Right lobe of liver (tissue), 6 donors: ENCODE data around the gene IGSF22. TPM values are rescaled to one million over a fixed set of nuclear protein-coding genes. Genes with fewer than 3 reads are reported as not detected.

Source experiments
- ATAC-seq, 4 donors: fragments of 200-7000 bp; cut with Tn5 transposase; one replicate each; pipeline ENCODE4 v1.9.1; 2020; ENCODE audit warnings: mild to moderate bottlenecking in 4 of 4, moderate library complexity in 4 of 4
- DNase-seq, 3 donors: peaks; one replicate each; pipeline ENCODE4 v3.0.0-alpha.2; 2020
- H3K27ac ChIP-seq, 3 donors: fragments of 200-600 bp; one replicate each; pipeline ENCODE4 v1.8.0; 2022
- H3K27me3 ChIP-seq, 2 donors: fragments of 200-600 bp; one replicate each; pipeline ENCODE4 v1.8.0; 2022
- H3K36me3 ChIP-seq, 4 donors: fragments of 200-600 bp; sonication (generic) in 1 of 4; one replicate each; pipeline versions ENCODE4 v1.5.1 to v1.8.0; 2017 to 2022; ENCODE audit warnings: control low read depth in 1 of 4
- H3K4me1 ChIP-seq, 4 donors: fragments of 200-600 bp; sonication (generic) in 1 of 4; one replicate each; pipeline versions ENCODE4 v1.5.1 to v1.8.0; 2017 to 2022; ENCODE audit warnings: control low read depth in 1 of 4
- H3K4me3 ChIP-seq, 3 donors: fragments of 200-600 bp; one replicate each; pipeline ENCODE4 v1.8.0; 2022
- H3K9me3 ChIP-seq, 4 donors: fragments of 200-600 bp; sonication (generic) in 1 of 4; one replicate each; pipeline versions ENCODE4 v1.5.1 to v1.8.0; 2017 to 2022; ENCODE audit warnings: control low read depth in 1 of 4
- CTCF ChIP-seq, 4 donors: fragments of 200-600 bp in 3 of 4; fragments of 450-650 bp in 1 of 4; IDR thresholded peaks; one replicate each; pipeline versions ENCODE4 v1.5.1 to v1.8.0; 2016 to 2022; ENCODE audit warnings: antibody characterized with exemption in 4 of 4, mild to moderate bottlenecking in 2 of 4
- POLR2A ChIP-seq: fragments of 450-650 bp; IDR thresholded peaks from one replicate; pipeline ENCODE4 v1.6.1; 2017; ENCODE audit warnings: antibody characterized with exemption, mild to moderate bottlenecking
- WGBS: methylation state at CpG from one replicate; pipeline ENCODE4 v1.1.6; 2018; ENCODE audit warnings: low coverage, low lambda C conversion rate; ENCODE audit not compliant: insufficient coverage; ENCODE audit errors: missing lambda C conversion rate; 5-methylcytosine and 5-hydroxymethylcytosine counted together
- intact Hi-C, 2 donors: fragments of 100-400 bp; cut with DNase I; formaldehyde crosslinking; loops; one replicate each; pipeline versions ENCODE4 v1.11.2 to v1.14.1; 2022
- total RNA-seq, 6 experiments: library from RNA; depleted of rRNA in 2 of 6; stranded (reverse); fragments of >200 nt in 2 of 6; fragmentation: NEBNext Ultra II Directional in 3 of 6; extraction: Animal tissue kit (Norgen Biotek cat#: 25700) in 3 of 6; gene quantifications; one replicate each; pipeline versions ENCODE4 v1.1.0 to v1.2.4, GENCODE V29; 2016 to 2023
- donor health status: DM: no; HTN: yes; CAD: no.
- donor health status: DM: no; HTN: no; CAD: no.
- donor health status: DM: no; HTN: no; CAD: no.
- donor health status: DM: no; HTN: yes; CAD: no.
- donor health status: DM: no; HTN: yes; CAD: no.

IGSF22 gene
- total RNA-seq, 6 experiments from 2014 or later: 0.04 to 0.32 (median 0.12) TPM; not detected in 3

DNA sequence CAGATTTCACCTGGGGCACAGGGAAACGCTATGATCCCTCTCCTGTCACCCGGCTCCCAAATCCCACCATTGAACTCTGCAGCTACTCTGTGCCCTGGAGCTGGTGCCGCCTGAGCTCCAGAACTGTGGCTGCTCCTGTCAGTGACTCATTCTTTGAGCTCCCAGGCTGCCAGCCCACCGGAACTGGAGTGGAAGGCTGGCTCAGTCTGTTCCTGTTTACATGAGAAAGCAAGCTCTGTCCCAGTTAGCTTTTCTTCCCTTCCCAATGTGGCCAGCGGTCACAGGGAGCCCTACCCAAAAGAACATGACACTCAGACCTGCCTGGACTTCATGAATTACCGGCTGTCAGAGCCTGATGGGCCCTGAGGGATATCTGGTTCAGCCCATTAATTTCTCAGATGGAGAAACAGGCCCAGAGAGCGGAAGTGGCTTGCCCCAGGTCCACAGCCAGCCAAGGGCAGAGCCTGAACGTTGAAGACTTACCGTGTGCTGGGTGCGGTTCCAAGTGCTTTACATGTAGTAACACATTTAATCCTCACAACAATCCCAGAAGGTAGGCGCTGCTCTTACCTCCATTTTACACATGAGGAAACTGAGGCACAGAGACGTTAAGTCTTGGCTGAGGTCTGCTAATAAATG, 23.8 kb upstream of the IGSF22 start:
- intact Hi-C loops: no loop called here
- H3K4me3 ChIP-seq: no peak overlapping the region
- DNase-seq: no peak
- H3K27ac ChIP-seq: no peak overlapping the region
- no peaks in the 10 kb centered on the region for H3K4me1 ChIP-seq
- no peaks in the 10 kb centered on the region for H3K9me3 ChIP-seq
- ATAC-seq: peak in 3 of 4 donors; percentile 32 to 50 (median 43)
- H3K36me3 ChIP-seq: no peaks in the 10 kb centered on the region
- TF ChIP-seq POLR2A (no peak), CTCF (IDR thresholded peaks at IDR 0.05) (no peak)
- 71% methylated on average over 6 of the region's 12 CpGs for WGBS
- H3K27me3 ChIP-seq: no peaks in the 10 kb centered on the region

- no peak for TF ChIP-seq POLR2A
- no peak for TF ChIP-seq CTCF (IDR thresholded peaks at IDR 0.05)
- 75% methylated on average over 13 of the region's 13 CpGs for WGBS
- Histone ChIP-seq H3K9me3 (no peaks in the 10 kb centered on the region), H3K27ac (no peak overlapping the region), H3K4me1 (no peaks in the 10 kb centered on the region), H3K36me3 (no peaks in the 10 kb centered on the region), H3K4me3 (no peak overlapping the region), H3K27me3 (no peaks in the 10 kb centered on the region)
- no peak for ATAC-seq
- intact Hi-C loops: no loop called here
- no peak for DNase-seq
Observed at GRCh38 chr11:18748766-18749365, 22.9 kb upstream of the IGSF22 start.

DNA sequence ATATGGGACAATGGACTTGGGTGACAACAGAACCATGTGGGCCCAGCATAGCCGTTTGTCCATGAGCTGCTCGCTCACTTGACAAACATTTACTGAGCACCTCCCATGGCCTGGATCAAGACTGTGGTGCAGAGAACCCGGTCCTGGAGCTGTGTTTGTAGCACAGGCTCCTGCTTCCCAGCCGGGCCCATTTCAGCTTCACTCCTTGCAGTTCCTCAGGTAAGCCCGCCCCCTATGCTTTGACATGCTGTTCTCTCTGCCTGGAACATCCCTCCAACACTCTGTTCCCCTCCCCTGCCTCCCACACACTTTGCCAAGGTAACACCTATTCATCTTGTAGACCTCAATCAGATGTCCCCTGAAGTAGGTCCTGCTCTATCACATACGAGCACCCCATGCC, 19.3 kb upstream of the IGSF22 start:
- Histone ChIP-seq H3K4me1 (no peaks in the 10 kb centered on the region), H3K9me3 (no peaks in the 10 kb centered on the region), H3K36me3 (no peaks in the 10 kb centered on the region), H3K27me3 (no peaks in the 10 kb centered on the region), H3K4me3 (no peak overlapping the region), H3K27ac (no peak overlapping the region)
- WGBS: 82% methylated on average over 4 of the region's 6 CpGs
- no peak for ATAC-seq
- DNase-seq: no peak
- intact Hi-C loops: no loop called here
- TF ChIP-seq POLR2A (no peak), CTCF (IDR thresholded peaks at IDR 0.05) (no peak)

- TF ChIP-seq CTCF (IDR thresholded peaks at IDR 0.05) (no peak), POLR2A (no peak)
- intact Hi-C loops: no loop called here
Observed at GRCh38 chr11:18743900-18744514, 18.0 kb upstream of the IGSF22 start.

More at GRCh38 chr11:18743900-18744514, 18.0 kb upstream of the IGSF22 start:
- H3K4me3 ChIP-seq: no peak overlapping the region
- no peaks in the 10 kb centered on the region for H3K4me1 ChIP-seq
- DNase-seq (no peak), ATAC-seq (no peak)
- H3K9me3 ChIP-seq: no peaks in the 10 kb centered on the region
- H3K27ac ChIP-seq: no peak overlapping the region
- no peaks in the 10 kb centered on the region for H3K36me3 ChIP-seq
- no peaks in the 10 kb centered on the region for H3K27me3 ChIP-seq
- WGBS: 62% methylated on average over 6 of the region's 15 CpGs
